GM21737 (cell line): ENCODE results near the gene GALNT6.
"Not testable (repeated sequence)": the region's sequence is repeated elsewhere in the genome, so short reads cannot be mapped to it uniquely, and the experiment has no call there.

Experiments used
- ATAC-seq: cut with Tn5 transposase; IDR thresholded peaks from one replicate; pipeline ENCODE4 v1.9.1; 2021; ENCODE audit warnings: mild to moderate bottlenecking, moderate library complexity; ENCODE audit not compliant: unreplicated experiment

GALNT6 gene

DNA sequence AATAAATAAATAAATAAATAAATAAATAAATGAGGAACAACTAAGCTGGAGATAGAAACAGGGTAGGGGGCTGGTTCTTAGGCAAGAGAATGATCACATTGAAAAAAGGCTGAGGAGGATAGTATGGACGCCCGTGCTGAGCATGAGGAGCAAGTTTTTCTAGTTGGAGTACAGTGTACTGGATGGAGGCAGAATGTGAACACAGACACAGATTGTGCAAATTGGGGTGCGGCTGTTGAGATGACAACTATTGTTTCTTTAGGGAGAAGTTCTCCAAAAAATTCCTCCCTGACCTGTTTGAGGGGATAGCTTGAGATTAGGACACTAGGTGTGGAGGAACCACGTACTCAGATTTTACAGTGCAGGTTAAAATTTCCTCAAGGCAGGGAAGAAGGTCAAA is 66.3 kb downstream of the GALNT6 start:
- ATAC-seq = no peak

GRCh38 chr12:51323966-51324895 is 67.0 kb downstream of the GALNT6 start, which contains the start of gene BIN2:
BIN2 (minus strand) TSS chr12:51324174; CDS start chr12:51324102, 72 bp downstream.
- peak; percentile 59 for ATAC-seq

GRCh38 chr12:51323317-51323960 is 67.8 kb downstream of the GALNT6 start:
- ATAC-seq = no peak

DNA sequence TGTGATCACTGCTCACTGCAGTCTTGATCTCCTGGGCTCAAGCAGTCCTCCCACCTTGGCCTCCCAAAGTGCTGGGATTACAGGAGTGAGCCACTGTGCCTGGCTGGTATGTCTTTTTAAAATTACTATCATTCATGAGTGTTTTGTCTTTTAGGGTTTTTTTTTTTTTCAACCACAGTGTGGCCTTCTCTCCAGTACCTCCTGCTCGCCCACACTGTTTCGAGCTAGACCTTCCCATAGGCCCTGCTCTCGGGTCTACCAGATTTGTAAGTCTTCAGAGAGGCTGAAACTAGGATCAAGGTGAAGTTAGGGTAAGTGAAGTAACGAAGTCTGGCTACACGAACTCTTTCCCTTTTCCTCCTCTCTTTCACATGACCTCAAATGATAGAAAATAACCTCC is 68.8 kb downstream of the GALNT6 start:
- ATAC-seq = no peak

- no peak for ATAC-seq
Observed at GRCh38 chr12:51321882-51322281, 69.3 kb downstream of the GALNT6 start.

- ATAC-seq = no peak
Observed at GRCh38 chr12:51320695-51321320, 70.4 kb downstream of the GALNT6 start.

DNA sequence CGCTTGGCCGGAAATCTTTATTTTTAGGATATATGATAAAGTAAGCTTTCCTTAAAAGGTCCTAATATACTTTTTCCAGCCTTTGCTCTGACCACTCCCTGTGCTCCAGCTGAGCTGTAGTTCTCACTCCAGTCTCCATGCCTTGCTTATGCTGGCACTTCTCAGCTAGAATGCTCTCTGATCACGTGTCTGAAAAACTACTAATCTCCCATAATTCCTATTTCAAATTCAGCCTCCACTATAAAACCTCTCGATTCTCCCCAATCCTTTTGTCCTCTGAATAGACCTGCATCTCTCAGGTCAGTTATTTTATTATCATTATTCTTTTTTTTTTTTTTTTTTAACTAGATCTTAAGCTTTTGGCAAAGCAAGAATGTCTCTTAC is 70.9 kb downstream of the GALNT6 start:
- no peak for ATAC-seq

- ATAC-seq = no peak
Observed at GRCh38 chr12:51318846-51319599, 72.2 kb downstream of the GALNT6 start.

- not testable (repeated sequence) for ATAC-seq
Observed at GRCh38 chr12:51318057-51318806, 73.0 kb downstream of the GALNT6 start.

GRCh38 chr12:51311389-51311788 is 79.8 kb downstream of the GALNT6 start:
- no peak for ATAC-seq

DNA sequence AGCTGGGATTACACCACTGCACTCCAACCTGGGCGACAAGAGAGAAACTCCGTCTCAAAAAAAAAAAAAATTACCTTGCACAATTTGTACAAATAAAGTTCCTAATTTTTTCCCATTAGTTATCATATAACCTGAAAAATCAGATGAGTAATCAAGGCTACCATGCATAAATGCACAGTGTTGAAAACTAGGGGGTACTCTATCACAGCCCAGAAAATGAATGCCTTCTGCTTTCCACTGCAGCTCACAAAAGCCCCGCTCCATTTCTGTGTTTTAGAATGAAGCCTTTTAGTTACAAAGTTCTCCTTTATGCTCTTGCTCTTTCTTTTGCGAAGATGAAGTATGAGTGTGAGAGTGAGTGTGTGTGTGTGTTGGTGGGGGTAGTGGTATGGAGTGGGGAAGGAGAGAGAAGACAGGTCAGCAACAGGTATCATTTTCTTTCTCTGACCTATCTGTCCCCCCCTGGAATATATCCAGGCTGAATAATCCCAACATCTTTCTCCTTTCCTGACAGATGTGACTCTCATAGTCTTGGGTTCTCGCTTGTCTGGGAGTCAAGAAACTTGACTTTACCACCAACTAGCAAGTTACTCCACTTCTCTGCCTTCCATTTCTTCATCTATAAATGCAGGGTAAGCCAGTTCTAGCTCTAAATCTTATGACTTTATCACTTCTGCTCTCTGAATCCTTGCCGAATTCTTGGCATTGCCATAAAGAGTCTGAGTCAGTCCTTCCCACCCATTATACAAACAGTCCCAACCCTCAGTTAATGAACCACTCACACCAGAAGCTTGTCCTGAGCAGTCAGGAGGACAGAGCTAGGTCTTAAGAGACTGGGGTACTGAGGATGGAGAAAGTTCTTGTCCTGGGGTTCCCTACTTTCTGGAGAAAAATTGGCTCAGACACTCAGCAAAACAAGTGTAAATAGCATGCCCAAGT is 83.3 kb downstream of the GALNT6 start:
- no peak for ATAC-seq

DNA sequence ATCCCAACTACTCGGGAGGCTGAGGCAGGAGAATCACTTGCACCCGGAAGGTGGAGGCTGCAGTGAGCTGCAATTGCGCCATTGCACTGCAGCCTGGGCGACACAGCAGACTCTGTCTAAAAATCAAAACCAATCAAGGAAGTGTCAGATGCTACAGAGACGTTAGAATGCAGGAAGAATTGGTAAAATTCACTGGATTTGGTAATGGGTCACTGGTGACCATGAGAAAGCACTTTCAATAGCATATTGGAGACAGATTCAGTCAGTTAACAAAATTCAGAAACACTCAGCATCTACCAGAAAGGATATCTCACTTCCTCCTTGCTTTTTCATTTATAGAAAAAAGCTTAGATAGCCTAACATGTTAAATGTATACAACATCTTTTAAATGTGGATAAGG is 84.7 kb downstream of the GALNT6 start:
- no peak for ATAC-seq
